Smooth muscle cell (in vitro differentiated cells): ENCODE results near the gene SUGP1. TPM values are rescaled to one million over a fixed set of nuclear protein-coding genes. Genes with fewer than 3 reads are reported as not detected.

Experiments used
- DNase-seq: peaks from one replicate; lab custom pipeline; 2025; ENCODE audit not compliant: unreplicated experiment; lab: John Stamatoyannopoulos, UW
- H2AFZ ChIP-seq: fragments of 200-600 bp; sonication (generic); 2 replicates; pipeline ENCODE4 v1.6.0; 2016; ENCODE audit warnings: antibody characterized with exemption, low read depth, mild to moderate bottlenecking
- H3F3A ChIP-seq: fragments of 200-600 bp; sonication (generic); 2 replicates; pipeline ENCODE4 v1.6.0; 2017; ENCODE audit warnings: antibody characterized with exemption, low read depth
- H3K27ac ChIP-seq: fragments of 200-600 bp; sonication (generic); 2 replicates; pipeline ENCODE4 v1.5.1; 2016; ENCODE audit warnings: low read depth, mild to moderate bottlenecking
- H3K27me3 ChIP-seq: fragments of 200-600 bp; sonication (generic); 2 replicates; pipeline ENCODE4 v1.6.1; 2016; ENCODE audit warnings: low read depth, mild to moderate bottlenecking
- H3K36me3 ChIP-seq: fragments of 200-600 bp; sonication (generic); 2 replicates; pipeline ENCODE4 v1.5.1; 2016; ENCODE audit warnings: low read depth
- H3K4me1 ChIP-seq: fragments of 200-600 bp; sonication (generic); 2 replicates; pipeline ENCODE4 v1.5.1; 2016; ENCODE audit warnings: low read depth
- H3K4me2 ChIP-seq: fragments of 200-600 bp; sonication (generic); 2 replicates; pipeline ENCODE4 v1.6.0; 2016; ENCODE audit warnings: mild to moderate bottlenecking
- H3K4me3 ChIP-seq: fragments of 200-600 bp; sonication (generic); 2 replicates; pipeline ENCODE4 v1.5.1; 2016; ENCODE audit warnings: mild to moderate bottlenecking
- H3K79me2 ChIP-seq: fragments of 200-600 bp; sonication (generic); 2 replicates; pipeline ENCODE4 v1.6.0; 2016; ENCODE audit warnings: low read depth, mild to moderate bottlenecking
- H3K9ac ChIP-seq: fragments of 200-600 bp; sonication (generic); 2 replicates; pipeline ENCODE4 v1.6.0; 2016; ENCODE audit warnings: low read depth
- H3K9me3 ChIP-seq: fragments of 200-600 bp; sonication (generic); replicated peaks from 2 replicates; pipeline ENCODE4 v1.5.1; 2016; ENCODE audit warnings: low read depth
- H4K20me1 ChIP-seq: fragments of 200-600 bp; sonication (generic); 2 replicates; pipeline ENCODE4 v1.6.0; 2016; ENCODE audit warnings: low read depth
- CTCF ChIP-seq: fragments of 200-600 bp; sonication (generic); IDR thresholded peaks from 2 replicates; pipeline ENCODE4 v1.5.1; 2017; ENCODE audit warnings: borderline replicate concordance, mild to moderate bottlenecking, antibody characterized with exemption; ENCODE audit not compliant: insufficient read depth, poor library complexity, severe bottlenecking
- WGBS: methylation state at CpG from one replicate; pipeline ENCODE4 v1.1.7; 2016; ENCODE audit warnings: low lambda C conversion rate; 5-methylcytosine and 5-hydroxymethylcytosine counted together
- polyA plus RNA-seq: library from polyadenylated mRNA; unstranded; fragments of >200 nt; fragmentation: Nextera tagmentation; extraction: Ambion mirVana; gene quantifications from 2 replicates; pipeline ENCODE4 v1.2.1, GENCODE V29; 2016
- total RNA-seq: library from RNA; depleted of rRNA; stranded (reverse); fragments of >200 nt; gene quantifications from 2 replicates; pipeline ENCODE4 v1.2.3, GENCODE V29; 2014

The SUGP1 gene
- total and polyA plus RNA-seq, 2 experiments from 2014 or later: 19.9 to 54.1 TPM

- H3K27me3 ChIP-seq: no peaks in the 10 kb centered on the region
- H3K36me3 ChIP-seq: no peaks in the 10 kb centered on the region
- H3K9ac ChIP-seq: no peak overlapping the region
- no peaks in the 10 kb centered on the region for H4K20me1 ChIP-seq
- H3K9me3 ChIP-seq: no peaks in the 10 kb centered on the region
- no peak overlapping the region for H2AFZ ChIP-seq
- H3K4me2 ChIP-seq: no peak overlapping the region
- TF ChIP-seq CTCF: no peak
- no peak for DNase-seq
- no peak overlapping the region for H3K4me3 ChIP-seq
- H3K4me1 ChIP-seq: no peaks in the 10 kb centered on the region
- H3K27ac ChIP-seq: no peak overlapping the region
- H3F3A ChIP-seq: no peaks in the 10 kb centered on the region
- H3K79me2 ChIP-seq: no peaks in the 10 kb centered on the region
- 92% methylated on average over 4 of the region's 4 CpGs for WGBS
These were observed 41.8 kb upstream of the SUGP1 start for GRCh38 chr19:19362075-19362474.

GRCh38 chr19:19361075-19361594, 40.8 kb upstream of the SUGP1 start:
- Histone ChIP-seq H4K20me1 (no peaks in the 10 kb centered on the region), H3K9me3 (no peaks in the 10 kb centered on the region), H3K4me1 (no peaks in the 10 kb centered on the region), H3K4me3 (no peak overlapping the region), H3K79me2 (no peaks in the 10 kb centered on the region), H3K36me3 (no peaks in the 10 kb centered on the region), H3K4me2 (no peak overlapping the region), H3F3A (no peaks in the 10 kb centered on the region), H2AFZ (no peak overlapping the region), H3K9ac (no peak overlapping the region), H3K27ac (no peak overlapping the region), H3K27me3 (no peaks in the 10 kb centered on the region)
- DNase-seq: peak; percentile 36
- peak; percentile 65 for TF ChIP-seq CTCF
- WGBS: 29% methylated on average over 14 of the region's 14 CpGs

GRCh38 chr19:19356901-19357566, 36.7 kb upstream of the SUGP1 start:
- WGBS: 98% methylated on average over 13 of the region's 13 CpGs
- H3K4me1 ChIP-seq: no peaks in the 10 kb centered on the region
- DNase-seq: no peak
- H3K27me3 ChIP-seq: no peaks in the 10 kb centered on the region
- H3F3A ChIP-seq: no peaks in the 10 kb centered on the region
- no peaks in the 10 kb centered on the region for H4K20me1 ChIP-seq
- H3K79me2 ChIP-seq: no peaks in the 10 kb centered on the region
- H2AFZ ChIP-seq: no peak overlapping the region
- no peaks in the 10 kb centered on the region for H3K9me3 ChIP-seq
- no peak overlapping the region for H3K4me2 ChIP-seq
- TF ChIP-seq CTCF: no peak
- H3K4me3 ChIP-seq: no peak overlapping the region
- H3K9ac ChIP-seq: no peak overlapping the region
- H3K36me3 ChIP-seq: no peaks in the 10 kb centered on the region
- H3K27ac ChIP-seq: no peak overlapping the region

GRCh38 chr19:19356500-19356899, 36.2 kb upstream of the SUGP1 start:
- Histone ChIP-seq H3K4me1 (no peaks in the 10 kb centered on the region), H3K27ac (no peak overlapping the region), H3K9me3 (no peaks in the 10 kb centered on the region), H3K36me3 (no peaks in the 10 kb centered on the region), H3K27me3 (no peaks in the 10 kb centered on the region), H3F3A (no peaks in the 10 kb centered on the region), H3K79me2 (no peaks in the 10 kb centered on the region), H3K9ac (no peak overlapping the region), H3K4me3 (no peak overlapping the region), H2AFZ (no peak overlapping the region), H3K4me2 (no peak overlapping the region), H4K20me1 (no peaks in the 10 kb centered on the region)
- 97% methylated on average over 11 of the region's 11 CpGs for WGBS
- no peak for DNase-seq
- no peak for TF ChIP-seq CTCF
